Activated CD8-positive, alpha-beta T cell treated with anti-CD3 and anti-CD28 coated beads for 36 hours (primary cell): ENCODE measurements around the gene HMCN2. TPM values are rescaled to one million over a fixed set of nuclear protein-coding genes. Genes with fewer than 3 reads are reported as not detected.

ENCODE experiments used
- ATAC-seq: fragments of 200-7000 bp; cut with Tn5 transposase; one replicate; pipeline ENCODE4 v1.10.0; 2021; ENCODE audit warnings: mild to moderate bottlenecking, moderate library complexity
- CTCF ChIA-PET: fragments of 350-600 bp; sonication (Branson Sonifier 250); formaldehyde crosslinking; loops from one replicate; lab custom pipeline; 2021; ENCODE audit warnings: antibody characterized with exemption; lab: Charles Lee
- POLR2A ChIA-PET: fragments of 350-600 bp; sonication (Branson Sonifier 250); formaldehyde crosslinking; loops from one replicate; lab custom pipeline; 2021; ENCODE audit warnings: antibody characterized with exemption; lab: Charles Lee
- DNase-seq: peaks from one replicate; pipeline ENCODE4 v3.0.0-alpha.2; 2020
- H3K27ac Mint-ChIP-seq: one replicate; pipeline ENCODE4 v1.8.0; 2021; ENCODE audit warnings: mild to moderate bottlenecking, mixed read lengths
- H3K27me3 Mint-ChIP-seq: one replicate; pipeline ENCODE4 v1.8.0; 2021; ENCODE audit warnings: mixed read lengths
- H3K36me3 Mint-ChIP-seq: one replicate; pipeline ENCODE4 v1.8.0; 2021; ENCODE audit warnings: low read depth, mixed read lengths
- H3K4me1 Mint-ChIP-seq: one replicate; pipeline ENCODE4 v1.8.0; 2021; ENCODE audit warnings: low read depth, mixed read lengths
- H3K4me3 Mint-ChIP-seq: one replicate; pipeline ENCODE4 v1.8.0; 2021; ENCODE audit warnings: mild to moderate bottlenecking, moderate library complexity, mixed read lengths
- H3K9me3 Mint-ChIP-seq: one replicate; pipeline ENCODE4 v1.8.0; 2021; ENCODE audit warnings: mixed read lengths
- intact Hi-C: fragments of 100-400 bp; cut with micrococcal nuclease; formaldehyde crosslinking; loops from one replicate; pipeline ENCODE4 v1.10.0; 2022
- total RNA-seq, 2 experiments: library from RNA; stranded (reverse); gene quantifications; one replicate each; pipeline ENCODE4 v1.2.3, GENCODE V29; 2021
- TF ChIP-seq, protein P1 (sequence below): fragments of 200-600 bp; IDR thresholded peaks from one replicate; pipeline ENCODE4 v1.8.0; 2022; ENCODE audit warnings: antibody characterized with exemption, mild to moderate bottlenecking

The HMCN2 gene
- total RNA-seq, 2 experiments from 2014 or later, result not detected

DNA sequence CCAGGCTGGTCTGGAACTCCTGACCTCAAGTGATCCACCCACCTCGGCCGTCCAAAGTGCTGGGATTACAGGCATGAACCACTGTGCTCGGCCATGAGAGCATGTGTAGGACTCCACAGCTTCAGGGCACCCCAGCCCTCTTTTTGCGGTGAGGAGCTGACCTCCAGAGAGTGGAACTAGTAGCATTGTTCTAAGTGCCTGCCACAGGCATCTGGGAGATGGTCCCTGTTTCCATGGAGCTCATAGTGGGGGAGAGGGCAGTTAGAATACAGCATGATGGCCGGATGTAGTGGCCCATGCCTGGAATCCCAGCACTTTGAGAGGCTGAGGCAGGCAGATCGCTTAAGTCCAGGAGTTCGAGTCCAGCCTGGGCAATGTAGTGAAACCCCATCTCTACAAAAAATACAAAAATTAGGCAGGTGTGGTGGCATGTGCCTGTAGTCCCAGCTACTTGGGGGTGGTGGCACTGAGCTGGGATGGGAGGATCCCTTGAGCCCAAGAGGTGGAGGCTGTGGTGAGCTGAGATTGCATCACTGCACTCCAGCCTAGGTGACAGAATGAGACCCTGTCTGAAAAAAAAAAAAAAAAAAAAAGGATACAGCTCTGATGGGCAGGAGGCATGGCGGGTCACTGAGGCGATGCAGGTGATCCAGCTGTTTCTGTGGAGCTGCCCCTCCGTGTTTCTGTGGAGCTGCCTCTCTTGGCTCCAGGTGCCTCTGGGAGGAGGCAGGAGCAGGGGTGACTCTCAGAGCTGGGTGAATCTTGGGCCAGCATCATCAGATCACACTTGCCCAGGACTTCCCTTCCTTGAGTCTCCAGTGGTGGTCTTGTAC, 183.4 kb downstream of the HMCN2 start:
- Mint-ChIP-seq H3K27ac (peak overlapping the region; percentile 80), H3K4me3 (no peak overlapping the region), H3K4me1 (peaks cover 12% of the 10 kb centered on the region), H3K36me3 (peaks cover 2% of the 10 kb centered on the region), H3K27me3 (peaks cover 35% of the 10 kb centered on the region), H3K9me3 (no peaks in the 10 kb centered on the region)
- intact Hi-C loops, result no loop called here
- ChIA-PET CTCF (interaction anchor here (2.8 kb wide), 1 partner anchor 11 kb away, joined by 12 read pairs; no protein-coding TSS in a partner anchor), POLR2A (no interaction called here)
- ATAC-seq (no peak), DNase-seq (no peak)
- TF ChIP-seq, protein P1, sequence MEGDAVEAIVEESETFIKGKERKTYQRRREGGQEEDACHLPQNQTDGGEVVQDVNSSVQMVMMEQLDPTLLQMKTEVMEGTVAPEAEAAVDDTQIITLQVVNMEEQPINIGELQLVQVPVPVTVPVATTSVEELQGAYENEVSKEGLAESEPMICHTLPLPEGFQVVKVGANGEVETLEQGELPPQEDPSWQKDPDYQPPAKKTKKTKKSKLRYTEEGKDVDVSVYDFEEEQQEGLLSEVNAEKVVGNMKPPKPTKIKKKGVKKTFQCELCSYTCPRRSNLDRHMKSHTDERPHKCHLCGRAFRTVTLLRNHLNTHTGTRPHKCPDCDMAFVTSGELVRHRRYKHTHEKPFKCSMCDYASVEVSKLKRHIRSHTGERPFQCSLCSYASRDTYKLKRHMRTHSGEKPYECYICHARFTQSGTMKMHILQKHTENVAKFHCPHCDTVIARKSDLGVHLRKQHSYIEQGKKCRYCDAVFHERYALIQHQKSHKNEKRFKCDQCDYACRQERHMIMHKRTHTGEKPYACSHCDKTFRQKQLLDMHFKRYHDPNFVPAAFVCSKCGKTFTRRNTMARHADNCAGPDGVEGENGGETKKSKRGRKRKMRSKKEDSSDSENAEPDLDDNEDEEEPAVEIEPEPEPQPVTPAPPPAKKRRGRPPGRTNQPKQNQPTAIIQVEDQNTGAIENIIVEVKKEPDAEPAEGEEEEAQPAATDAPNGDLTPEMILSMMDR, result no peak

DNA sequence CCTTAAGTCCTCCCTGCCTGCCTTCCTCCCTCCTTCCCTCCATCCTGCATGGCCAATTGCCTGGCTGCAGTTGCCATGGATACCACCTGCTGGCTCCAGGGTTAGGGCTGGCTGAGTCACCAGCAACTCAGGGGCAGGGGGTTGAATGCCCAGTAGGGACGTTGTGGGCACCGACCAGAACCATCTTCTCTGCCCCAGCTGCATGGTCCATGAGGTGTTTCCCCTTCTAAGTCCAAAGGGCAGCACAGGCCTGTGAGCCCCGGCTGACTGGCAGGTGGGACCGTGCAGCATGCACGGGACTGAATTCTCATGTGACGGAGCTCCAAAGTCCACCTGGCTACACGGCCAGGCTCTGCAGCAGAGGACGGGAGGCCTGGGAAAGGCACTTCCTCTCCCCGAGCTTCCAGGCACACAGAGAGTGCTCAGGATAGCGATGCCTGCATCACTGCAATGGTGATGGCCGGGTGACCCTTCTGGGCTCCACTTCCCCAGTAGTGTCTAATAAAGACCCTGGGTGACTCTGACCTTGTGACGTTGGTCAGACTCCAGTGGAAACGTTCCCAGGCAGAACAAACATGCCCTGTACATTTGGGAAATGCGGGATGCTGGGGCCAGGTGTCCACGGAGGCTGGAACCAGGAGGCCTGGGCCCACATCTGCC, 184.9 kb downstream of the HMCN2 start:
- no peak for ATAC-seq
- intact Hi-C loops, result no loop called here
- Mint-ChIP-seq H3K4me3 (no peak overlapping the region), H3K27ac (no peak overlapping the region), H3K36me3 (peaks cover 2% of the 10 kb centered on the region), H3K4me1 (peaks cover 12% of the 10 kb centered on the region), H3K27me3 (peaks cover 32% of the 10 kb centered on the region), H3K9me3 (no peaks in the 10 kb centered on the region)
- DNase-seq, result no peak
- CTCF ChIA-PET, result interaction anchor here (2.8 kb wide), 1 partner anchor 10 kb away, joined by 12 read pairs; no protein-coding TSS in a partner anchor
- POLR2A ChIA-PET, result no interaction called here
- TF ChIP-seq, protein P1, result no peak

DNA sequence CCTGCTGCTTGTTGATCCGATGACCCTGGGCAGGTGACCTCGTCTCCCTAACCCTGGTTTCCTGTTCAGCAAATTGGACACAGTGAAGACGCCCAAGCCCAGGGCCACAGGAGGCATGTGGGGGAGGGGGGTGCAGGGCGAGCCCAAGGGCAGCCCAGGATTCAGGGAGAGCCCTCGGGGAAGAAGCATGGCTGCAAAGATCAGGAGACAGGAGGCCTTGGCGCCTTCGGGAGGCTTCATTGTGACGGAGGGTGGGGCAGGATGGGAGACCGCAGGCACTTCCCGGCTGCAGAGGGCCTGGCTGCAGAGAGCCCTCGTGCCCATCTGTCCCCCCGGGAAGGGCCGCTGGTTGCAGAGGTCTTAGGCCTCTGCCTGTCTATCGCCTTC, 185.4 kb downstream of the HMCN2 start:
- H3K4me3 Mint-ChIP-seq, result no peak overlapping the region
- peaks cover 27% of the 10 kb centered on the region for H3K27me3 Mint-ChIP-seq
- peaks cover 12% of the 10 kb centered on the region for H3K4me1 Mint-ChIP-seq

DNA sequence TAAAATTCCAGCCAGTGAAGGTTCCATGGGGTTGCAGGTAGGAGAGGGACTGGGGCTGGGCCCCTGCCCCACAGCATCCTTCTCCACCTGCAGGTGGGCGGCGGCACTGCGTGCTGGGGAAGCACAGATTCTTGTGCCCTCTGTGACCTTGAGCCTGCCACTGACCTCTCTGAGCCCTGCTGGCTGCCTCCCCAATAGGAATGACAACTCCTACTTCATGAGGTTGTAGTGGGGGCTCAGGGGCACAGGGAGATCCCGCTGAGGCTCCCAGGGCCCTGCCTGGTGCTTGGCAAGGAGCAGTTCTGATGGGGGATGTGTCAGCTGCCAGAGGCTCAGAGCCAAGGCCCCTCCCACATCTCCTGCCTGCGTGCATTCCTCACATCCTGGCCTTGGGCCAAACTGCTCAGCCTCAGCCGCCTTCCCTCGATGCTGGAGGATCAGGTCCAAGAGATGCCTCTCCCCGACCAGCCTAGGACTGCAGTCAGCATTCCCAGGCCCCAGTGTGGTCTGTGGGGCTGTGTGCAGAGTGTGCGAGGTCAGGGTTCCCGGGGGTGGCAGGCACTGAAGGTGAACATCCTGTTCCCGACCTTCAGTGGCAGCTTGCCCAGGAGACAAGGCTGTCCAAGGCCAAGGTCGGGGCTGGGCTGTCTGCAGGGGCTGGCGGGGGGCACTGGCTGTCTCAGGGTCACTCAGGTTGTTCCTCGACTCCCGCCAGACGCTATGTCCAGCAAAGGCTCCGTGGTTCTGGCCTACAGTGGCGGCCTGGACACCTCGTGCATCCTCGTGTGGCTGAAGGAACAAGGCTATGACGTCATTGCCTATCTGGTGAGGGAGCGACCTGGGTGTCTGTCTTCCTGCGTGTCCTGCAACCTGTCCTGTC, 186.2 kb downstream of the HMCN2 start:
- ChIA-PET POLR2A (no interaction called here), CTCF (no interaction called here)
- DNase-seq (peak; percentile 51), ATAC-seq (peak; percentile 60)
- Mint-ChIP-seq H3K36me3 (peaks cover 2% of the 10 kb centered on the region), H3K27me3 (peaks cover 23% of the 10 kb centered on the region), H3K27ac (no peak overlapping the region), H3K9me3 (no peaks in the 10 kb centered on the region), H3K4me3 (no peak overlapping the region), H3K4me1 (peaks cover 12% of the 10 kb centered on the region)
- intact Hi-C loops, result no loop called here
- TF ChIP-seq, protein P1, result peak; percentile 60

More for the DNA sequence above, 185.4 kb downstream of the HMCN2 start:
- no peak for ATAC-seq
- intact Hi-C loops, result no loop called here
- ChIA-PET POLR2A (no interaction called here), CTCF (no interaction called here)
- H3K36me3 Mint-ChIP-seq, result peaks cover 2% of the 10 kb centered on the region
- no peaks in the 10 kb centered on the region for H3K9me3 Mint-ChIP-seq
- no peak for DNase-seq
- TF ChIP-seq, protein P1, result no peak
- no peak overlapping the region for H3K27ac Mint-ChIP-seq
